Panc1 (cell line): ENCODE results near the gene RPS15. TPM values are rescaled to one million over a fixed set of nuclear protein-coding genes. Genes with fewer than 3 reads are reported as not detected.

Source experiments
- ATAC-seq: fragments of 200-7000 bp; cut with Tn5 transposase; 2 replicates; pipeline ENCODE4 v1.9.1; 2020; ENCODE audit warnings: mild to moderate bottlenecking, moderate library complexity
- BruUV-seq: library from RNA; stranded (reverse); fragments of 400-500 nt; replicated peaks from 2 replicates; lab custom pipeline; 2021; lab: Mats Ljungman, UMichigan
- CTCF ChIA-PET: fragments of 300-600 bp; sonication (Branson Sonifier 250); formaldehyde crosslinking; loops from one replicate; lab custom pipeline; 2022; ENCODE audit warnings: antibody characterized with exemption; lab: Charles Lee
- POLR2A ChIA-PET: fragments of 300-600 bp; sonication (Branson Sonifier 250); formaldehyde crosslinking; loops from one replicate; lab custom pipeline; 2022; ENCODE audit warnings: antibody characterized with exemption; lab: Charles Lee
- DNase-seq: peaks from one replicate; pipeline ENCODE4 v3.0.0-alpha.2; 2010; ENCODE audit warnings: low read depth, low spot score
- H3K27ac ChIP-seq: 2 replicates; pipeline ENCODE4 v1.5.1; 2011; ENCODE audit warnings: mild to moderate bottlenecking, low read length, inconsistent platforms
- H3K27me3 ChIP-seq: fragments of 200-500 bp; sonication (Bioruptor generic); 2 replicates; pipeline ENCODE4 v1.6.0; 2014; ENCODE audit warnings: low read length, inconsistent platforms; ENCODE audit not compliant: control insufficient read depth, insufficient read depth
- H3K36me3 ChIP-seq: fragments of 200-500 bp; sonication (Bioruptor generic); 2 replicates; pipeline ENCODE4 v1.5.1; 2014; ENCODE audit warnings: inconsistent platforms, mild to moderate bottlenecking, low read length, moderate library complexity; ENCODE audit not compliant: control insufficient read depth, insufficient read depth
- H3K4me1 ChIP-seq: 2 replicates; pipeline ENCODE4 v1.5.1; 2011; ENCODE audit warnings: inconsistent platforms, mild to moderate bottlenecking, low read length, moderate library complexity; ENCODE audit not compliant: control insufficient read depth, insufficient read depth
- H3K4me3 ChIP-seq, 2 experiments: 2 replicates each; pipeline ENCODE4 v1.5.1; 2011 to 2012; ENCODE audit warnings: low read depth in 2 of 2, low read length in 2 of 2, mild to moderate bottlenecking in 2 of 2, inconsistent platforms in 1 of 2, moderate library complexity in 1 of 2
- H3K9me3 ChIP-seq: fragments of 200-500 bp; sonication (Bioruptor generic); 2 replicates; pipeline ENCODE4 v1.5.1; 2014; ENCODE audit warnings: low read depth, mild to moderate bottlenecking, inconsistent platforms, low read length, moderate library complexity; ENCODE audit not compliant: control insufficient read depth, insufficient read depth
- CTCF ChIP-seq: fragments of 450-650 bp; IDR thresholded peaks from 2 replicates; pipeline ENCODE4 v1.5.1; 2017; ENCODE audit warnings: mild to moderate bottlenecking
- POLR2AphosphoS5 ChIP-seq: IDR thresholded peaks from 2 replicates; pipeline ENCODE4 v1.6.1; 2012; ENCODE audit warnings: mild to moderate bottlenecking, low read depth, low read length, moderate library complexity
- SIN3A ChIP-seq: IDR thresholded peaks from 2 replicates; pipeline ENCODE4 v1.6.1; 2012; ENCODE audit warnings: low read depth, mild to moderate bottlenecking, low read length, moderate library complexity, borderline replicate concordance; ENCODE audit not compliant: insufficient read depth
- TCF7L2 ChIP-seq: IDR thresholded peaks from 2 replicates; pipeline ENCODE4 v1.6.1; 2011; ENCODE audit warnings: mild to moderate bottlenecking, low read depth, low read length, inconsistent platforms
- in situ Hi-C: cut with HindIII; loops from 2 replicates; pipeline ENCODE4 v1.10.0; 2016; ENCODE audit warnings: low sequenced_read_pairs, low pct_unique_long_range_greater_than_20kb
- intact Hi-C: fragments of 100-400 bp; cut with micrococcal nuclease; formaldehyde crosslinking; loops from one replicate; pipeline ENCODE4 v1.10.0; 2022; ENCODE audit not compliant: unreplicated experiment
- total RNA-seq: library from RNA; stranded (reverse); gene quantifications from one replicate; pipeline ENCODE4 v1.2.1, GENCODE V29; 2021; ENCODE audit not compliant: unreplicated experiment
- TF ChIP-seq, protein P1 (sequence below), 2 experiments: IDR thresholded peaks; 2 replicates each; pipeline ENCODE4 v1.6.1; 2011 to 2012; ENCODE audit warnings: low read depth in 2 of 2, control low read depth in 1 of 2, low read length in 1 of 2, mild to moderate bottlenecking in 1 of 2, moderate library complexity in 1 of 2; ENCODE audit not compliant: insufficient read depth in 1 of 2

Gene RPS15
- total RNA-seq, 1 experiment from 2014 or later = 1,067 TPM

GRCh38 chr19:1445932-1446712, 7.9 kb downstream of the RPS15 start:
- TF ChIP-seq, protein P1, sequence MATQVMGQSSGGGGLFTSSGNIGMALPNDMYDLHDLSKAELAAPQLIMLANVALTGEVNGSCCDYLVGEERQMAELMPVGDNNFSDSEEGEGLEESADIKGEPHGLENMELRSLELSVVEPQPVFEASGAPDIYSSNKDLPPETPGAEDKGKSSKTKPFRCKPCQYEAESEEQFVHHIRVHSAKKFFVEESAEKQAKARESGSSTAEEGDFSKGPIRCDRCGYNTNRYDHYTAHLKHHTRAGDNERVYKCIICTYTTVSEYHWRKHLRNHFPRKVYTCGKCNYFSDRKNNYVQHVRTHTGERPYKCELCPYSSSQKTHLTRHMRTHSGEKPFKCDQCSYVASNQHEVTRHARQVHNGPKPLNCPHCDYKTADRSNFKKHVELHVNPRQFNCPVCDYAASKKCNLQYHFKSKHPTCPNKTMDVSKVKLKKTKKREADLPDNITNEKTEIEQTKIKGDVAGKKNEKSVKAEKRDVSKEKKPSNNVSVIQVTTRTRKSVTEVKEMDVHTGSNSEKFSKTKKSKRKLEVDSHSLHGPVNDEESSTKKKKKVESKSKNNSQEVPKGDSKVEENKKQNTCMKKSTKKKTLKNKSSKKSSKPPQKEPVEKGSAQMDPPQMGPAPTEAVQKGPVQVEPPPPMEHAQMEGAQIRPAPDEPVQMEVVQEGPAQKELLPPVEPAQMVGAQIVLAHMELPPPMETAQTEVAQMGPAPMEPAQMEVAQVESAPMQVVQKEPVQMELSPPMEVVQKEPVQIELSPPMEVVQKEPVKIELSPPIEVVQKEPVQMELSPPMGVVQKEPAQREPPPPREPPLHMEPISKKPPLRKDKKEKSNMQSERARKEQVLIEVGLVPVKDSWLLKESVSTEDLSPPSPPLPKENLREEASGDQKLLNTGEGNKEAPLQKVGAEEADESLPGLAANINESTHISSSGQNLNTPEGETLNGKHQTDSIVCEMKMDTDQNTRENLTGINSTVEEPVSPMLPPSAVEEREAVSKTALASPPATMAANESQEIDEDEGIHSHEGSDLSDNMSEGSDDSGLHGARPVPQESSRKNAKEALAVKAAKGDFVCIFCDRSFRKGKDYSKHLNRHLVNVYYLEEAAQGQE (IDR thresholded peaks at IDR 0.05; ENCODE audit: insufficient read depth in 1 of 2, low read depth in 2 of 2, low read length in 1 of 2) = no peak
- TF ChIP-seq POLR2AphosphoS5 (no peak), TCF7L2 (no peak), SIN3A (no peak), CTCF (no peak)
- Histone ChIP-seq H3K27me3 (no peaks in the 10 kb centered on the region), H3K9me3 (no peaks in the 10 kb centered on the region), H3K27ac (no peak overlapping the region), H3K4me3 (peak overlapping the region; percentile 50 to 52), H3K36me3 (no peaks in the 10 kb centered on the region; the same call in 1 of the 2 replicates), H3K4me1 (peaks cover 33% of the 10 kb centered on the region)
- ChIA-PET POLR2A (no interaction called here), CTCF (no interaction called here)
- intact Hi-C loops = no loop called here
- BruUV-seq = no TSS peak
- no peak for DNase-seq
- ATAC-seq = peak; percentile 49
- in situ Hi-C loops = no loop called here

GRCh38 chr19:1446713-1447481, 8.7 kb downstream of the RPS15 start:
- in situ Hi-C loops = no loop called here
- TF ChIP-seq, protein P1 (IDR thresholded peaks at IDR 0.05; ENCODE audit: insufficient read depth in 1 of 2, low read depth in 2 of 2, low read length in 1 of 2) = peak; percentile 96 to 97
- TF ChIP-seq CTCF (no peak), SIN3A (0 out of 2 replicates have a peak, but pooled peaks have one; percentile 38)
- DNase-seq (no peak), ATAC-seq (no peak)
- POLR2A ChIA-PET = no interaction called here
- intact Hi-C loops = no loop called here
- H3K4me1 ChIP-seq = peaks cover 26% of the 10 kb centered on the region
- CTCF ChIA-PET = no interaction called here
- H3K36me3 ChIP-seq = no peaks in the 10 kb centered on the region; the same call in 1 of the 2 replicates
- H3K4me3 ChIP-seq = peak overlapping the region; percentile 50 to 52
- BruUV-seq = no TSS peak
- no peaks in the 10 kb centered on the region for H3K9me3 ChIP-seq
- H3K27ac ChIP-seq = no peak overlapping the region; the same call in 1 of the 2 replicates
- H3K27me3 ChIP-seq = no peaks in the 10 kb centered on the region
